ENCODE measurements around the gene PTPRG.

The PTPRG gene

DNA sequence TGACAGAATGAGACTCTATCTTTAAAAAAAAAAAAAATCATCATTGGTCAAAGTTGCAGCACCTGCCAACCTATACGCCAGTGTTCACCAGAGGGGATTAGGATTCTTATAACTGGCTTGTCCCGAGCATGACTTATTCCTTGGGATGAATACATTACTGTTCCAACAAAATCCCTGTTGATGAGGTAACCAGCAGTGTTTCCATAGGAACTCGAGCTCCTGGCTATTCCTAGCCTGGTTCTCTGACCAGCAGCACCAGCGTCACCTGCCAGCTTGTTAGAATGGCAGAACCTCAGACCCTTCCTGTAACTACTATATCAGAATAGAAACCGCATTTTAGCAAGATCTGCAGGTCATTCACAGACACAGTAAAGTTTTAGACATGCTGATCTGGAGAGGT is 364.4 kb downstream of the PTPRG start:
- no peaks in the 10 kb centered on the region for H4K20me1 ChIP-seq (ENCODE audit: insufficient read depth, low read length, poor library complexity, severe bottlenecking)
- H2AFZ ChIP-seq (ENCODE audit: low read length): no peak overlapping the region
- no peaks in the 10 kb centered on the region for H3K9me2 ChIP-seq (replicated peaks; ENCODE audit: low read depth, low read length)
- H3K9ac ChIP-seq (ENCODE audit: low read depth, low read length, poor library complexity, severe bottlenecking): no peak overlapping the region
- H3K36me3 ChIP-seq (ENCODE audit: insufficient read depth, low read length): no peaks in the 10 kb centered on the region
- H3F3A ChIP-seq (ENCODE audit: low read depth): peaks cover 2% of the 10 kb centered on the region; the same call in 1 of the 2 replicates
- no peak overlapping the region for H3K4me3 ChIP-seq (ENCODE audit: low read length, poor library complexity, severe bottlenecking)
- no peak overlapping the region for H3K4me2 ChIP-seq (ENCODE audit: low read depth, low read length, poor library complexity, severe bottlenecking)
- no peaks in the 10 kb centered on the region for H3K79me2 ChIP-seq (ENCODE audit: insufficient read depth, low read length)
- TF ChIP-seq, protein P1, sequence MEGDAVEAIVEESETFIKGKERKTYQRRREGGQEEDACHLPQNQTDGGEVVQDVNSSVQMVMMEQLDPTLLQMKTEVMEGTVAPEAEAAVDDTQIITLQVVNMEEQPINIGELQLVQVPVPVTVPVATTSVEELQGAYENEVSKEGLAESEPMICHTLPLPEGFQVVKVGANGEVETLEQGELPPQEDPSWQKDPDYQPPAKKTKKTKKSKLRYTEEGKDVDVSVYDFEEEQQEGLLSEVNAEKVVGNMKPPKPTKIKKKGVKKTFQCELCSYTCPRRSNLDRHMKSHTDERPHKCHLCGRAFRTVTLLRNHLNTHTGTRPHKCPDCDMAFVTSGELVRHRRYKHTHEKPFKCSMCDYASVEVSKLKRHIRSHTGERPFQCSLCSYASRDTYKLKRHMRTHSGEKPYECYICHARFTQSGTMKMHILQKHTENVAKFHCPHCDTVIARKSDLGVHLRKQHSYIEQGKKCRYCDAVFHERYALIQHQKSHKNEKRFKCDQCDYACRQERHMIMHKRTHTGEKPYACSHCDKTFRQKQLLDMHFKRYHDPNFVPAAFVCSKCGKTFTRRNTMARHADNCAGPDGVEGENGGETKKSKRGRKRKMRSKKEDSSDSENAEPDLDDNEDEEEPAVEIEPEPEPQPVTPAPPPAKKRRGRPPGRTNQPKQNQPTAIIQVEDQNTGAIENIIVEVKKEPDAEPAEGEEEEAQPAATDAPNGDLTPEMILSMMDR (conservative IDR thresholded peaks at IDR 0.05; ENCODE audit: low read length): no peak
- no peak for TF ChIP-seq EZH2phosphoT487 (IDR thresholded peaks at IDR 0.05; ENCODE audit: borderline replicate concordance)
- no peaks in the 10 kb centered on the region for H3K27me3 ChIP-seq (ENCODE audit: insufficient read depth, low read length, poor library complexity, severe bottlenecking)
- H3K4me1 ChIP-seq (ENCODE audit: insufficient read depth, low read length, poor library complexity, severe bottlenecking): peaks cover 30% of the 10 kb centered on the region
- no peaks in the 10 kb centered on the region for H3K9me3 ChIP-seq (ENCODE audit: insufficient read depth, low read depth, low read length)

- Histone ChIP-seq H4K20me1 (ENCODE audit: insufficient read depth, low read length, poor library complexity, severe bottlenecking) (no peaks in the 10 kb centered on the region), H3K9me3 (ENCODE audit: insufficient read depth, low read depth, low read length) (no peaks in the 10 kb centered on the region), H3K79me2 (ENCODE audit: insufficient read depth, low read length) (no peaks in the 10 kb centered on the region), H3K36me3 (ENCODE audit: insufficient read depth, low read length) (no peaks in the 10 kb centered on the region), H3F3A (ENCODE audit: low read depth) (peaks cover 2% of the 10 kb centered on the region; the same call in 1 of the 2 replicates), H3K27me3 (ENCODE audit: insufficient read depth, low read length, poor library complexity, severe bottlenecking) (no peaks in the 10 kb centered on the region), H3K4me2 (ENCODE audit: low read depth, low read length, poor library complexity, severe bottlenecking) (peak overlapping the region; percentile 54), H3K4me3 (ENCODE audit: low read length, poor library complexity, severe bottlenecking) (no peak overlapping the region), H3K9me2 (replicated peaks; ENCODE audit: low read depth, low read length) (no peaks in the 10 kb centered on the region), H3K4me1 (ENCODE audit: insufficient read depth, low read length, poor library complexity, severe bottlenecking) (peaks cover 30% of the 10 kb centered on the region), H3K9ac (ENCODE audit: low read depth, low read length, poor library complexity, severe bottlenecking) (no peak overlapping the region), H2AFZ (ENCODE audit: low read length) (no peak overlapping the region)
- TF ChIP-seq, protein P1 (conservative IDR thresholded peaks at IDR 0.05; ENCODE audit: low read length): no peak
- no peak for TF ChIP-seq EZH2phosphoT487 (IDR thresholded peaks at IDR 0.05; ENCODE audit: borderline replicate concordance)
Observed at GRCh38 chr3:61926923-61927322, 365.6 kb downstream of the PTPRG start.

DNA sequence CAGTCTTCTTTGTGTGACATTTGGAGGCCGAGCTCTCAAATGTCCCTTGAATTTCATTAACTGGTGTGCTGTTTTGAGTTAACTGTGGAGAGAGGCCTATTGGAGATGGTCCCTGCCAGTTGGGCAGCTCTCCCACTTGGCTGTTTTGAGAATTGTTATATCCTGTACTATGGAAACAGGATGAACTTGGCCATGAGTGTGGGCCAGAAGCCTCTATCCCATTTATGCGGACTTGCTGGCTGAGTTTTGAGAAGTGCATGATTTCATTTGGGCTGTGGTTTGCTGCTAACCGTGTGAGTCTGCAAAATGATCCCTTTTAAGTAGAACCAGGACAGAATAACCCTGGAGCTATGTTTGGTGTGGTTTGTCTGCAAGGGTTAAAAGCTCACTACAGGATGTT is 366.0 kb downstream of the PTPRG start:
- H4K20me1 ChIP-seq (ENCODE audit: insufficient read depth, low read length, poor library complexity, severe bottlenecking): no peaks in the 10 kb centered on the region
- TF ChIP-seq, protein P1 (conservative IDR thresholded peaks at IDR 0.05; ENCODE audit: low read length): no peak
- no peak for TF ChIP-seq EZH2phosphoT487 (IDR thresholded peaks at IDR 0.05; ENCODE audit: borderline replicate concordance)
- H3K27me3 ChIP-seq (ENCODE audit: insufficient read depth, low read length, poor library complexity, severe bottlenecking): no peaks in the 10 kb centered on the region
- H3K4me2 ChIP-seq (ENCODE audit: low read depth, low read length, poor library complexity, severe bottlenecking): peak overlapping the region; percentile 54
- H2AFZ ChIP-seq (ENCODE audit: low read length): no peak overlapping the region
- H3K79me2 ChIP-seq (ENCODE audit: insufficient read depth, low read length): no peaks in the 10 kb centered on the region
- H3K4me3 ChIP-seq (ENCODE audit: low read length, poor library complexity, severe bottlenecking): no peak overlapping the region
- no peaks in the 10 kb centered on the region for H3K9me3 ChIP-seq (ENCODE audit: insufficient read depth, low read depth, low read length)
- H3K9ac ChIP-seq (ENCODE audit: low read depth, low read length, poor library complexity, severe bottlenecking): no peak overlapping the region
- H3K9me2 ChIP-seq (replicated peaks; ENCODE audit: low read depth, low read length): no peaks in the 10 kb centered on the region
- H3K4me1 ChIP-seq (ENCODE audit: insufficient read depth, low read length, poor library complexity, severe bottlenecking): peaks cover 30% of the 10 kb centered on the region
- no peaks in the 10 kb centered on the region for H3K36me3 ChIP-seq (ENCODE audit: insufficient read depth, low read length)
- peaks cover 2% of the 10 kb centered on the region; the same call in 1 of the 2 replicates for H3F3A ChIP-seq (ENCODE audit: low read depth)

Data from Loucy (cell line).